HCT116 (cell line): ENCODE data around the gene SLC6A13. TPM values are rescaled to one million over a fixed set of nuclear protein-coding genes. Genes with fewer than 3 reads are reported as not detected.

Experiments
- ATAC-seq: fragments of 200-7000 bp; cut with Tn5 transposase; 2 replicates; pipeline ENCODE4 v1.9.1; 2020; ENCODE audit warnings: mild to moderate bottlenecking, moderate library complexity
- BruUV-seq: library from RNA; stranded (reverse); fragments of 400-500 nt; replicated peaks from 2 replicates; lab custom pipeline; 2021; lab: Mats Ljungman, UMichigan
- CTCF ChIA-PET: fragments of 300-600 bp; sonication (Branson Sonifier 250); formaldehyde crosslinking; loops from one replicate; lab custom pipeline; 2021; ENCODE audit warnings: antibody characterized with exemption; lab: Charles Lee
- POLR2A ChIA-PET: fragments of 300-600, 350-600 bp; sonication (Branson Sonifier 250); formaldehyde crosslinking; loops from one replicate; lab custom pipeline; 2021; ENCODE audit warnings: antibody characterized with exemption; lab: Charles Lee
- RAD21 ChIA-PET, 2 experiments: fragments of 300-600 bp; sonication (Branson Sonifier 250); formaldehyde crosslinking; loops; one replicate each; lab custom pipeline; 2023; ENCODE audit warnings: low total read pairs in 2 of 2; ENCODE audit not compliant: uncharacterized antibody in 2 of 2, unreplicated experiment in 2 of 2, low non-redundant PET in 1 of 2; lab: Charles Lee
- DNase-seq: peaks from one replicate; pipeline ENCODE4 v3.0.0-alpha.2; 2010; ENCODE audit warnings: low read depth, low spot score
- H2AFZ ChIP-seq: fragments of 200-600 bp; shearing (Covaris generic), sonication (generic); 2 replicates; pipeline ENCODE4 v1.6.1; 2017; ENCODE audit warnings: low read depth, mixed run types, mixed read lengths, antibody characterized with exemption, low read length; ENCODE audit not compliant: poor library complexity, severe bottlenecking
- H3K27ac ChIP-seq: 2 replicates; pipeline ENCODE4 v1.5.1; 2012; ENCODE audit warnings: low read depth, low read length
- H3K27me3 ChIP-seq: fragments of 200-600 bp; sonication (generic); 2 replicates; pipeline ENCODE4 v1.6.1; 2016; ENCODE audit warnings: mixed run types, low read length, mixed read lengths; ENCODE audit not compliant: insufficient read depth
- H3K36me3 ChIP-seq, 2 experiments: fragments of 200-500 bp in 1 of 2; fragments of 200-600 bp in 1 of 2; sonication (Bioruptor generic) in 1 of 2; sonication (generic) in 1 of 2; 2 replicates each; pipeline versions ENCODE4 v1.5.1 to v1.6.1; 2014 to 2016; ENCODE audit warnings: low read length in 2 of 2, inconsistent platforms in 1 of 2, mixed read lengths in 1 of 2, mixed run types in 1 of 2; ENCODE audit not compliant: insufficient read depth in 2 of 2, control insufficient read depth in 1 of 2
- H3K4me1 ChIP-seq, 2 experiments: fragments of 200-600 bp in 1 of 2; sonication (generic) in 1 of 2; 2 replicates each; pipeline versions ENCODE4 v1.5.1 to v1.6.1; 2012 to 2017; ENCODE audit warnings: low read length in 2 of 2, inconsistent platforms in 1 of 2, mild to moderate bottlenecking in 1 of 2, mixed read lengths in 1 of 2, mixed run types in 1 of 2, moderate library complexity in 1 of 2; ENCODE audit not compliant: insufficient read depth in 2 of 2, control insufficient read depth in 1 of 2
- H3K4me2 ChIP-seq: fragments of 200-600 bp; sonication (generic); 2 replicates; pipeline ENCODE4 v1.6.1; 2017; ENCODE audit warnings: mixed run types, low read length, mixed read lengths
- H3K4me3 ChIP-seq, 2 experiments: fragments of 200-600 bp in 1 of 2; sonication (generic) in 1 of 2; replicated peaks in 1 of 2; 2 replicates each; pipeline ENCODE4 v1.5.1; 2011 to 2016; ENCODE audit warnings: low read length in 2 of 2, control low read depth in 1 of 2, low read depth in 1 of 2, mild to moderate bottlenecking in 1 of 2, mixed read lengths in 1 of 2, mixed run types in 1 of 2
- H3K79me2 ChIP-seq: fragments of 200-600 bp; sonication (generic); 2 replicates; pipeline ENCODE4 v1.6.1; 2017; ENCODE audit warnings: mild to moderate bottlenecking, mixed run types, low read length, moderate library complexity, mixed read lengths; ENCODE audit not compliant: insufficient read depth
- H3K9ac ChIP-seq: fragments of 200-600 bp; sonication (generic); 2 replicates; pipeline ENCODE4 v1.6.1; 2016; ENCODE audit warnings: low read length, mixed read lengths
- H3K9me2 ChIP-seq: fragments of 200-600 bp; sonication (generic), shearing (Covaris generic); 2 replicates; pipeline ENCODE4 v1.6.1; 2017; ENCODE audit warnings: mixed run types, mild to moderate bottlenecking, moderate library complexity; ENCODE audit not compliant: insufficient read depth
- H3K9me3 ChIP-seq, 2 experiments: fragments of 200-500 bp in 1 of 2; fragments of 200-600 bp in 1 of 2; sonication (Bioruptor generic) in 1 of 2; sonication (generic) in 1 of 2; 2 replicates each; pipeline ENCODE4 v1.6.1; 2014 to 2017; ENCODE audit warnings: low read length in 2 of 2, mixed read lengths in 2 of 2, inconsistent platforms in 1 of 2, low read depth in 1 of 2, mild to moderate bottlenecking in 1 of 2, mixed run types in 1 of 2, moderate library complexity in 1 of 2; ENCODE audit not compliant: control insufficient read depth in 1 of 2, insufficient read depth in 1 of 2
- H4K20me1 ChIP-seq: fragments of 200-600 bp; sonication (generic), shearing (Covaris generic); 2 replicates; pipeline ENCODE4 v1.6.1; 2017; ENCODE audit warnings: mixed run types, mild to moderate bottlenecking, moderate library complexity; ENCODE audit not compliant: insufficient read depth
- EGR1 ChIP-seq: IDR thresholded peaks from 2 replicates; pipeline ENCODE4 v1.6.1; 2012; ENCODE audit warnings: low read depth
- POLR2AphosphoS5 ChIP-seq: IDR thresholded peaks from 2 replicates; pipeline ENCODE4 v1.6.1; 2011; ENCODE audit warnings: mild to moderate bottlenecking, low read depth, low read length, moderate library complexity
- SP1 ChIP-seq: IDR thresholded peaks from 2 replicates; pipeline ENCODE4 v1.6.1; 2012; ENCODE audit warnings: low read depth
- TCF7L2 ChIP-seq: IDR thresholded peaks from 2 replicates; pipeline ENCODE4 v1.7.0; 2011; ENCODE audit warnings: borderline replicate concordance, inconsistent platforms; ENCODE audit not compliant: insufficient read depth, insufficient read length; ENCODE audit errors: extremely low read depth
- ZFX ChIP-seq: fragments of 450-650 bp; IDR thresholded peaks from 2 replicates; pipeline ENCODE4 v1.6.1; 2017
- intact Hi-C: fragments of 100-400 bp; cut with micrococcal nuclease; formaldehyde crosslinking; loops from 2 replicates; pipeline ENCODE4 v1.10.0; 2022
- total RNA-seq: library from RNA; stranded (reverse); gene quantifications from one replicate; pipeline ENCODE4 v1.2.1, GENCODE V29; 2021; ENCODE audit not compliant: unreplicated experiment
- TF ChIP-seq, protein P1 (sequence below): IDR thresholded peaks from 2 replicates; pipeline ENCODE4 v1.6.1; 2012; ENCODE audit warnings: low read depth

SLC6A13 gene
- total RNA-seq, 1 experiment from 2014 or later: 0.39 TPM

DNA sequence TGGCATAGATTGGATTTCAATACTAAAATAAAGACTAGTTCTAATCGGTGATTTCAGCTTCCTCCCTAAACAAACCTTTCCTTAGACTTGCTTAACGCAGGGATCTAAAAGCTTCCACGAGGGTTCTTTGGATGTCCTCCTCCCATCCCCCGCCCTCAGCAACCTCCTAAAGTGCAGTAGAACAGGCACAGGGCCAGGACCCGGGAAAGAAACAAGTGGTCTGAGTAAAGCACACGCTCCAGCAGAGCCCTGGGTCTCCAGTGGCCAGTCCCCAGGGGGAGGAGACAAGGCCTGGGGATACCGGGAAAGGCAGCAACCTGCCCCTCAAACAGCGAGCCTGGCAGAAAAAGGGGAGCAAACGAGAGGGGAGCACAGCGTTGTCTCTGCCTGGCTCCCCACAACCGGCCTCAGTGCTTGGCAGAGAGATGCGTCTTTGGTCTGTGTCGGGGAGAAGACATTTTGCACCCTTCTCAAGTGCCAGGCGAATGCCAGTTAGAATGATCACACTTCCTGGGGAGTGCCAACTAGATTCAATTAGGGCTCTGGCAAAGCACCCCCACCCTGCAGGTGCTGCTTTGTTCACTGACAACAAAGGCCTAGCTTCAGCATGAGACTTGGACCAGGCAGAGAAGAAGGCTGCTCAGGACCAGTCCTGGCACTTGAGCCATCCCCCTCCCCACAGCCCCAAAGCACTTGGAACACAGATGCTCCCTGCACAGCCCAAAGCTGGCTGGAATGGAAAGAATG is 31.5 kb downstream of the SLC6A13 start:
- peaks cover 0 to 1% of the 10 kb centered on the region in 2 experiments; a peak in 2 of 4 replicates for H3K9me3 ChIP-seq
- TF ChIP-seq SP1 (no peak), EGR1 (no peak), TCF7L2 (no peak), ZFX (no peak), POLR2AphosphoS5 (no peak)
- TF ChIP-seq, protein P1, sequence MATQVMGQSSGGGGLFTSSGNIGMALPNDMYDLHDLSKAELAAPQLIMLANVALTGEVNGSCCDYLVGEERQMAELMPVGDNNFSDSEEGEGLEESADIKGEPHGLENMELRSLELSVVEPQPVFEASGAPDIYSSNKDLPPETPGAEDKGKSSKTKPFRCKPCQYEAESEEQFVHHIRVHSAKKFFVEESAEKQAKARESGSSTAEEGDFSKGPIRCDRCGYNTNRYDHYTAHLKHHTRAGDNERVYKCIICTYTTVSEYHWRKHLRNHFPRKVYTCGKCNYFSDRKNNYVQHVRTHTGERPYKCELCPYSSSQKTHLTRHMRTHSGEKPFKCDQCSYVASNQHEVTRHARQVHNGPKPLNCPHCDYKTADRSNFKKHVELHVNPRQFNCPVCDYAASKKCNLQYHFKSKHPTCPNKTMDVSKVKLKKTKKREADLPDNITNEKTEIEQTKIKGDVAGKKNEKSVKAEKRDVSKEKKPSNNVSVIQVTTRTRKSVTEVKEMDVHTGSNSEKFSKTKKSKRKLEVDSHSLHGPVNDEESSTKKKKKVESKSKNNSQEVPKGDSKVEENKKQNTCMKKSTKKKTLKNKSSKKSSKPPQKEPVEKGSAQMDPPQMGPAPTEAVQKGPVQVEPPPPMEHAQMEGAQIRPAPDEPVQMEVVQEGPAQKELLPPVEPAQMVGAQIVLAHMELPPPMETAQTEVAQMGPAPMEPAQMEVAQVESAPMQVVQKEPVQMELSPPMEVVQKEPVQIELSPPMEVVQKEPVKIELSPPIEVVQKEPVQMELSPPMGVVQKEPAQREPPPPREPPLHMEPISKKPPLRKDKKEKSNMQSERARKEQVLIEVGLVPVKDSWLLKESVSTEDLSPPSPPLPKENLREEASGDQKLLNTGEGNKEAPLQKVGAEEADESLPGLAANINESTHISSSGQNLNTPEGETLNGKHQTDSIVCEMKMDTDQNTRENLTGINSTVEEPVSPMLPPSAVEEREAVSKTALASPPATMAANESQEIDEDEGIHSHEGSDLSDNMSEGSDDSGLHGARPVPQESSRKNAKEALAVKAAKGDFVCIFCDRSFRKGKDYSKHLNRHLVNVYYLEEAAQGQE: no peak
- TF ChIP-seq, all 23 proteins: peak for 0
- Histone ChIP-seq H3K79me2 (no peaks in the 10 kb centered on the region), H4K20me1 (no peaks in the 10 kb centered on the region), H3K9ac (no peak overlapping the region), H3K9me2 (no peaks in the 10 kb centered on the region), H3K4me3 (no peak overlapping the region), H3K27ac (no peak overlapping the region), H3K4me1 (no peaks in the 10 kb centered on the region), H3K36me3 (no peaks in the 10 kb centered on the region), H3K27me3 (0 out of 2 replicates have a peak, but pooled peaks cover 5% of the 10 kb centered on the region), H3K4me2 (no peak overlapping the region), H2AFZ (no peak overlapping the region)
- CTCF ChIA-PET: interaction anchor here (1.4 kb wide), 1 partner anchor 11 kb away, joined by 6 read pairs; no protein-coding TSS in a partner anchor
- RAD21 ChIA-PET: no interaction called here
- BruUV-seq: no TSS peak
- POLR2A ChIA-PET: no interaction called here
- intact Hi-C loops: no loop called here
- DNase-seq: no peak
- no peak for ATAC-seq
